HS-5 (cell line): ENCODE results near the gene DNAH3.
"Not testable (repeated sequence)": the region's sequence is repeated elsewhere in the genome, so short reads cannot be mapped to it uniquely, and the experiment has no call there.

Experiments
- DNase-seq: peaks from one replicate; pipeline ENCODE4 v3.0.0-alpha.2; 2012; ENCODE audit warnings: low read depth

The DNAH3 gene

GRCh38 chr16:21169249-21169981, 18.8 kb upstream of the DNAH3 start:
- DNase-seq: no peak

DNA sequence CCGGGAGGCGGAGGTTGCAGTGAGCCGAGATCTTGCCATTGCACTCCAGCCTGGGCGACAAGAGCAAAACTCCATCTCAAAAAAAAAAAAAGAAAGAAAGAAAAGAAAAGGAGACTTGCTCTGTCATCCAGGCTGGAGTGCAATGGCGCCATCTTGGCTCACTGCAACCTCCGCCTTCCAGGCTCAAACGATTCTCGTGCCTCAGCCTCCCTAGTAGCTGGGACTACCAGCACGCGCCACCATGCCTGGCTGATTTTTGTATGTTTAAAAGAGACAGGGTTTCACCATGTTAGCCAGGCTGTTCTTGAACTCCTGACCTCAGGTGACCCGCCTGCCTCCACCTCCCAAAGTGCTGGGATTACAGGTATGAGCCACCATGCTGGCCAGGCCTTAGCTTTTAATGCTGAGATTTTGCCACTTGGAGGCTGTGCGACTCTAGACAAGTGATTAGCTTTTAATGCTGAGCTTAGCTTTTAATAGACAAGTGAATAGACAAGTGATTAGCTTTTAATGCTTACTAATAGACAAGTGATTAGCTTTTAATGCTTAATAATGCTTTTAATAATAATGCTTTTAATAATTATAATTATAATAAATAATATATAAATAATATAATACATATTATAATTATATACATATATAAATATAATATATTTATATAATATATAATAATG, 17.4 kb upstream of the DNAH3 start:
- no peak for DNase-seq

DNA sequence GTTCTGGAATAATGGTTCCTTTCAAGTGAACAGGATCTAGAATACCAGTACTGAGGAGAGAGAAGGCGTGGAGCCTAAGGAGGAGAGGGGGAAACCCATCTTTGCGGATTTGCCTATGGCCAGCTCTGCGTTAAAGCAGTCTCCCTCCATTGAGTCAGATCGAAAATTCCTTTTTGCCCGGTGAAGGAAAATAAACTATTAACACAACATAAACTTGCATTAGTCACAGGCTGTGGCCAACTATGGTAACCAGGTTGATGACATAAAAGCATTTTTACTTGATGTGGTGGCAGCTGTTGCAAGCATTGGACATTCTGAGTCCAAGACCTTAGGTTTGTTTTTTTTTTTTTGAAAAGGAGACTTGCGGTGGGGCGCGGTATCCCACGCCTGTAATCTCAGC, 16.7 kb upstream of the DNAH3 start:
- peak; percentile 87 for DNase-seq

- no peak for DNase-seq
These were observed 15.9 kb upstream of the DNAH3 start for GRCh38 chr16:21166561-21166961.

- DNase-seq: no peak
These were observed 14.0 kb upstream of the DNAH3 start for GRCh38 chr16:21164521-21165168.

DNA sequence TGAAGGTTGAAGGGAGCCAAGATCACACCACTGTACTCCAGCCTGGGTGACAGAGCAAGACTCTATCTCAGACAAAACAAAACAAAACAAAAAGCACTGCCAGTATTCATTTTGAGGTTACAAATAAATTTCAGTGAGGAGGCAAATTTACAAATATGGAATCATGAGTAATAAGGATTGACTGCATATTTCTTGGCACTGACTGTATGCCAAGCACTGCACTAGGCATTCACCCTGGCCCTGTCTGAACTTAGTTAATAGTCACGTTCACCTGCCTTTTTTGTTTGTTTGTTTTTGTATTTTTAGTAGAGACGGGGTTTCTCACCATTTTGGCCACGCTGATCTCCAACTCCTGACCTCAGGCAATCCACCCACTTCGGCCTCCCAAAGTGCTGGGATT, 12.9 kb upstream of the DNAH3 start:
- DNase-seq: no peak

DNA sequence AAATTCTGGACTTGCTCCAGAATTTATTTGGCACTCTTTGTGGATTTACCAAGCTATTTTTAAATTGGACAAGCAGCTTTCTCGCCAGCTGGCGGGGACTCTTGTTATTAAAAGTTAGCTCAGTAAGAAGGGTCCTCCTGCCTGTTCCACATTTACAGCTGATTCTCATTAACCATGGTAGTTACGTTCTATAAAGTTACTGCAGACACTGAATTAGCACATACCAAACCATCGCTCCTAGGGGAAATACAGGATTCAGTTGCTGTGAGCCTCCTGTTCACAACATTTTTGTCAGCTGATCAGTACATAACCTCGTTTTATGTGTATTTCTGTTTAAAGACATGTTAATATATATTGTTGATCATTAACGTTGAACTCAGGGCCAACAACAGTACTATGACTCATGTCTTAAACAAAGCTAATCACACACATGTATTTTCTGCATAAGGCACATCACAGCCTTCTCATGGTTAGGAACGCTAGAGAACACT, 12.1 kb upstream of the DNAH3 start:
- DNase-seq: no peak

DNA sequence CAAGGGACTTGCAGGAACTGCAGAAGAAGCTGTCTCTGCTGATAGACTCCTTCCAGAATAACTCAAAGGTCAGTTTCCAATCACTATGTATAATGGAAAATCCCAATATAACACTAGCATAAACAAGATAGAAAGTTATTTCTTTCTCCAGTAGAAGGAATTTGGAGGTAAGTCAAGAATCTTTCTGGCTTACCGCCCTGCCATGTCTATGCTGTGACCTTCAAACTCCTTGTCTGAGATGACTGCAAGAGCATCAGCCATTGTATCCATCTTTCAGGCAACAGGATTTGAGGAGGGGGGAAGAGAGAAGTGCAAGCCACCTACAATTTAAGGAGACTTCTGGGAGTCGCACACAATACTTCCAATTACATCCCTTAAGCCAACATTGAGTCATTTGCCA, 10.6 kb upstream of the DNAH3 start:
- no peak for DNase-seq

DNA sequence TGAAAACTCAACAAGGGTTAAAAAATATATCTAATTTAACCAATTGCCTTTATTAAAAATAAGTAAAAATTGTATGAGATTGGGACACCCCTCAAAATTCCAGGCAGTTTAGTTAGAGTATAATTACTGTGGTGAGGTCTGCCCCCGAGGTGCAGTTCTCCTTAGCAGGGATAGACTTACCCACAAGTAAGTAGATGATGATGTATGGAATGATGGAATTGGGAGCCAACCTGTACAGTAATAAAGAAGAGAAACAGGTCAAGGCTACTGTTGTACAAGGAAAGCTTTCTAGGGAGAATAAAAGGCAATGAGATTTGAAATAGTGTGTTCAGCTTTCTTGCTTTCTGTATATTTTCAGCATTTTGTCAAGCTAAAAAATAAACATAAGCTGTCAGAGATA, 9.6 kb upstream of the DNAH3 start:
- DNase-seq: no peak

DNA sequence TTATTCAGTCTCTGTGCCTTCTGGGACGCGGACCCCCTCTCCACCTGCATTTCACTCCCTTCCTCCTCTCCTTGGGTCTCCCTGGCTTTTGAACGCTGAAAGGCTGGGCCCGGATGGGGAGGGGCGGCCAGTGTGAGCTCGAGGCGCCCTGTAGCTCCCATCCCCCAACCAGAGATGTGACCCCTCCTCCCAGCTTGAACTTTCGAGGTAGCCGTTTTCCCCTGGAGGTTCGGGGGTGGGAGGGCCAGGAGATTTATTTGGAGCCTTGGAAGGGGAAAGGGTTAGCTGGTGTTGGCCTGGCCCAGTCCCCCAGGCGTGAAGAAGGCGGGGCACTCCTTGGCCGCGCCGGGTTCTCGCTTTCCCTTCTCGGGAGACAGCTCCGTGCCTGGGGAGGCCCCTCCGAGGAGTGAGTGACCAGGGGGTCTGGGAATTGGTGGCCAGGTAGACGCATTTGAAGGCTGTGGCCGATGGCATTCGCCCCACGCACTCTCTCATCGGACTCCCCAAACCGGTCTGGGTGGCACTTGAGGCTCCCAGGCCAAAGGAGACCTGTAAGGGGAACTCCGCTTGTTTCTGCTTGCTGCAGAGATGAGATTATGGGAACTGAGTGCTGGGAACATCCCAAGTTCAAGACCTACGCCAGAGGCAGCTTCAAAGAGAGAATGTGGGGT, 8.8 kb upstream of the DNAH3 start:
- no peak for DNase-seq

- peak; percentile 47 for DNase-seq
These were observed 7.8 kb upstream of the DNAH3 start, which contains the start of gene LDAF1 for GRCh38 chr16:21158208-21159110. Gene LDAF1, plus strand, starts transcription at chr16:21158674. Its CDS starts 2,509 bp downstream, at chr16:21161183.

GRCh38 chr16:21157632-21158031, 7.0 kb upstream of the DNAH3 start:
- no peak for DNase-seq

GRCh38 chr16:21156767-21157467, 6.3 kb upstream of the DNAH3 start:
- peak; percentile 52 for DNase-seq

DNA sequence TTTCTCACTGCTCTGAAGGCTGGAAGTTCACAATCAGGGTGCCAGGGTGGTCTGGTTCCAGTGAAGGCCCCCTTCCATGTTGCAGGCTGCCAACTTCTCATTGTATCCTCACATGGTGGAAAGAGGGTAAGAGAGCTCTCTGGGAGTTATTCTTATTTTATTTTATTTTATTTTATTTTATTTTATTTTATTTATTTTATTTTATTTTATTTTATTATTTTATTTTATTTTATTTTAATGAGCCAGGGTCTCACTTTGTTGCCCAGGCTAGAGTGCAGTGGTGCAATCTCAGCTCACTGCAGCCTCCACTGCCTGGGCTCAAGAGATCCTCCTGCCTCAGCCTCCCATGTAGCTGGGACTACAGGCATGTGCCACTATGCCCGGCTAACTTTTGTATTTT, 5.4 kb upstream of the DNAH3 start:
- not testable (repeated sequence) for DNase-seq

DNA sequence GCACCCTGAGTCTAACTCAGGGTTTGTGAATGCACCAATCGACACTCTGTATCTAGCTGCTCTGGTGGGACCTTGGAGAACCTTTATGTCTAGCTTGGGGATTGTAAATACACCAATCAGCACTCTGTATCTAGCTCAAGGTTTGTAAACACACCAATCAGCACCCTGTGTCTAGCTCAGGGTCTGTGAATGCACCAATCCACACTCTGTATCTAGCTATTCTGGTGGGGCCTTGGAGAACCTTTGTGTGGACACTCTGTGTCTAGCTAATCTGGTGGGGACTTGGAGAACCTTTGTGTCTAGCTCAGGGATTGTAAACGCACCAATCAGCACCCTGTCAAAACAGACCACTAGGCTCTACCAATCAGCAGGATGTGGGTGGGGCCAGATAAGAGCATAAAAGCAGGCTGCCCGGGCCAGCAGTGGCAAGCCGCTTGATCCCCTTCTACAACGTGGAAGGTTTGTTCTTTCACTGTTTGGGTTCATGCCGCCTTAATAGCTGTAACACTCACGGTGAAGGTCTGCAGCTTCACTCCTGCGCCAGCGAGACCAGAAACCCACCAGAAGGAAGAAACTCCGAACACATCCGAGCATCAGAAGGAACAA, 2.6 kb upstream of the DNAH3 start:
- DNase-seq: not testable (repeated sequence)

- DNase-seq: not testable (repeated sequence)
These were observed 1.7 kb upstream of the DNAH3 start for GRCh38 chr16:21152160-21153030.

GRCh38 chr16:21145738-21146137, 4.9 kb downstream of the DNAH3 start:
- DNase-seq: no peak

GRCh38 chr16:21134053-21134452, 16.6 kb downstream of the DNAH3 start:
- no peak for DNase-seq

DNA sequence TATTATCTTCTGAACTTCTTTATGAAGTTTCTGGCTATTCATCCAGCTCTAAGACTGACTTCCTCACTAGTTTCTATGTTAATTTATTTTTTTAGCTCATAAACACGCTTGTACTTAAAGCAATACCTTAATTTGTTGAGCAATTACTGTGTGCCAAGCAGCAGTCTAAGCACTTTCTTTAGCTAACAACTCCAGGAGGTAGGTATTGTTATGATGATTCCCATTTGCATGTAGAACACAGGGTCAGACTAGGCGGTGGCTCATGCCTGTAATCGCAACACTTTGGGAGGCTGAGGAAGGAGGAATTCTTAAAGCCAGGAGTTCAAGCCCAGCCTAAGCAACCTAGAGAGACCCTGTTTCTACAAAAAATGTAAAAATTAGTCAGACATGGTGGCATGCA, 19.8 kb downstream of the DNAH3 start:
- DNase-seq: no peak
